AG20443 (cell line): ENCODE data around the gene SLIT3.

Source experiments
- DNase-seq: peaks from one replicate; pipeline ENCODE4 v3.0.0; 2012; ENCODE audit warnings: low spot score, mixed read lengths

Gene SLIT3

GRCh38 chr5:169174923-169175322 lies 126.0 kb downstream of the SLIT3 start:
- no peak for DNase-seq

- DNase-seq: peak; percentile 76
Measured at GRCh38 chr5:169173372-169173771, 127.6 kb downstream of the SLIT3 start.

GRCh38 chr5:169171515-169171914 lies 129.4 kb downstream of the SLIT3 start:
- DNase-seq: no peak

- no peak for DNase-seq
Measured at GRCh38 chr5:169169783-169170182, 131.2 kb downstream of the SLIT3 start.

- DNase-seq: no peak
Measured at GRCh38 chr5:169168280-169168679, 132.7 kb downstream of the SLIT3 start.

GRCh38 chr5:169166078-169166477 lies 134.9 kb downstream of the SLIT3 start:
- no peak for DNase-seq

GRCh38 chr5:169165052-169165451 lies 135.9 kb downstream of the SLIT3 start:
- no peak for DNase-seq

GRCh38 chr5:169164481-169164925 lies 136.4 kb downstream of the SLIT3 start:
- peak; percentile 71 for DNase-seq

GRCh38 chr5:169162407-169162806 lies 138.5 kb downstream of the SLIT3 start:
- peak; percentile 80 for DNase-seq

GRCh38 chr5:169161022-169161680 lies 139.8 kb downstream of the SLIT3 start:
- peak; percentile 89 for DNase-seq

- DNase-seq: peak; percentile 55
Measured at GRCh38 chr5:169160405-169160901, 140.5 kb downstream of the SLIT3 start.

GRCh38 chr5:169158764-169159163 lies 142.2 kb downstream of the SLIT3 start:
- no peak for DNase-seq

- no peak for DNase-seq
Measured at GRCh38 chr5:169157064-169157463, 143.9 kb downstream of the SLIT3 start.

- no peak for DNase-seq
Measured at GRCh38 chr5:169154679-169155078, 146.3 kb downstream of the SLIT3 start.

- DNase-seq: no peak
Measured at GRCh38 chr5:169153405-169153804, 147.5 kb downstream of the SLIT3 start.

- DNase-seq: no peak
Measured at GRCh38 chr5:169152946-169153345, 148.0 kb downstream of the SLIT3 start.

- no peak for DNase-seq
Measured at GRCh38 chr5:169152453-169152852, 148.5 kb downstream of the SLIT3 start.

- no peak for DNase-seq
Measured at GRCh38 chr5:169151051-169151805, 149.7 kb downstream of the SLIT3 start.

- DNase-seq: no peak
Measured at GRCh38 chr5:169150108-169150507, 150.8 kb downstream of the SLIT3 start.

GRCh38 chr5:169149317-169149716 lies 151.6 kb downstream of the SLIT3 start:
- DNase-seq: no peak

- peak; percentile 21 for DNase-seq
Measured at GRCh38 chr5:169148138-169148740, 152.7 kb downstream of the SLIT3 start.

- no peak for DNase-seq
Measured at GRCh38 chr5:169147534-169147933, 153.4 kb downstream of the SLIT3 start.

GRCh38 chr5:169146158-169146557 lies 154.8 kb downstream of the SLIT3 start:
- peak; percentile 73 for DNase-seq
